H1 (cell line): ENCODE data around the gene HPS5. TPM values are rescaled to one million over a fixed set of nuclear protein-coding genes. Genes with fewer than 3 reads are reported as not detected.

Experiments
- ATF2 ChIP-seq: IDR thresholded peaks from 2 replicates; pipeline ENCODE4 v1.6.1; 2012; ENCODE audit warnings: low read length, inconsistent platforms
- CHD7 ChIP-seq: fragments of 300-600 bp; sonication (generic); IDR thresholded peaks from 2 replicates; pipeline ENCODE4 v1.7.1; 2012; ENCODE audit warnings: low read length, moderate library complexity, mild to moderate bottlenecking, inconsistent platforms; ENCODE audit not compliant: insufficient replicate concordance
- NANOG ChIP-seq: IDR thresholded peaks from 2 replicates; pipeline ENCODE4 v1.6.1; 2011; ENCODE audit warnings: low read length, low read depth, mild to moderate bottlenecking, inconsistent platforms; ENCODE audit not compliant: insufficient read depth, poor library complexity, severe bottlenecking
- RFX5 ChIP-seq: IDR thresholded peaks from 2 replicates; pipeline ENCODE4 v1.6.1; 2011; ENCODE audit warnings: low read depth, low read length, improper control_type of control experiment, borderline replicate concordance
- SP2 ChIP-seq: IDR thresholded peaks from 2 replicates; pipeline ENCODE4 v1.6.1; 2012; ENCODE audit warnings: mild to moderate bottlenecking, low read length, inconsistent platforms
- SUZ12 ChIP-seq: fragments of 200-600 bp; sonication (generic); IDR thresholded peaks from 2 replicates; pipeline ENCODE4 v1.6.1; 2012; ENCODE audit warnings: mild to moderate bottlenecking, inconsistent platforms, low read length, moderate library complexity, mixed read lengths
- TCF12 ChIP-seq: IDR thresholded peaks from 2 replicates; pipeline ENCODE4 v1.6.1; 2011; ENCODE audit warnings: low read depth, mild to moderate bottlenecking, low read length
- ZNF274 ChIP-seq: IDR thresholded peaks from 2 replicates; pipeline ENCODE4 v1.7.0; 2012; ENCODE audit warnings: low read length, borderline replicate concordance; ENCODE audit errors: extremely low read depth
- polyA plus RNA-seq, 7 experiments: library from polyadenylated mRNA; depleted of rRNA in 3 of 7; stranded (reverse) in 5 of 7; unstranded in 2 of 7; fragments of >200 nt in 5 of 7; fragments of 200-250 nt in 2 of 7; gene quantifications; 1 replicate in 5 of 7; 2 replicates in 1 of 7; 4 replicates in 1 of 7; pipeline versions ENCODE4 v1.2.1 to v1.2.3, GENCODE V29; 2011 to 2013; ENCODE audit warnings: missing spikeins in 2 of 7, mixed read lengths in 2 of 7
- total RNA-seq: library from RNA; stranded (reverse); fragmentation: NEBNext Ultra II Directional; extraction: Animal tissue kit (Norgen Biotek cat#: 25700); gene quantifications from 2 replicates; pipeline ENCODE4 v1.2.1, GENCODE V29; 2021

The HPS5 gene
- total and polyA plus RNA-seq, 2 of the 8 experiments (the other 6 are each of a cell fraction or from before 2014, with no cell fraction given): 5.0 to 18.5 TPM

- TF ChIP-seq ATF2 (no peak), RFX5 (no peak), NANOG (no peak), SUZ12 (no peak), SP2 (no peak), ZNF274 (no peak), CHD7 (no peak), TCF12 (no peak)
Measured at GRCh38 chr11:18264677-18265555, 57.0 kb downstream of the HPS5 start (continued).
